ENCODE data around the gene NFKBIZ.

The NFKBIZ gene

DNA sequence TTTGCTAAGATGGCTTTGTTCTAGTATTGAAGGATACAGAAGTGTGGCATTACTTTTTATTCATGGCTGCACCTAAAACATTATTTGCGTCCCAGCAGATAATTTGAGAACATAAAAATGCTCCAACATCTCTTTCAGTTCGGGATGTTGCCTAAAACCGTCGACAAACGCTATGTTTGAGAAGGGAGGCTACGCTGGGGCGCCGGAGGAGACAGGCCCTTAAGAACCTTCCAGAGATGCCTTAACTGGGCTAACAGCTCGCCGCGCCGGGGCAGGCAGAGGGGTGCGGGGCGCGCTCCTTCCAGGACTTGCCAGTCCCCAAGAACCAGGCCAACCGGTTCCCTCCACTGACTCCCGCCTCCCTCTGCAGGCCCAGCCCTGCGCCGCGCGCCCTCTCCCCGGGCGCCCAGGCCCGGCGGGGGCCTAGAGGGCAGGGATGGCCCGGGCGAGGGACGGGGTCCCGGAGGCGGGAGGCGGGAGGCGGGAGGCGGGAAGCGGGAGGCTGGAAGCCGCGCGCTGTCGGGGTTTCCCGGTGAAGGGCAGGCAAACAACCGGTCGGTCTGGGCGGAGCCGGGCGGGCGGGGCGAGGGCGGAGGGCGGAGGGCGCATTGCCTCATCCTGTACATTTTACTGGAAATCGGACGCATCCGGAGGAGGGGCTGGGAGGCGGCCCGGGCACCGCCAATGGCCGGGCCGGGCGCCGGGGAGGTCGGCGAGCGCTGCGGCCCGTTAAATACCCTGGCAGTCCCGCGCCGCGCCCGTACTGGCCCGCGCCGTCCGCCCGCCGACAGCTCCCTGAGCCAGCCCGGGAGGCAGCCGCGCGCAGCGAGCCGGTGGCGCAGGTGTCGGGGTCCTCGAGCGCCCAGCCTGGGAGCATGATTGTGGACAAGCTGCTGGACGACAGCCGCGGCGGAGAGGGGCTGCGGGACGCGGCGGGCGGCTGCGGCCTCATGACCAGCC, at the start of gene NFKBIZ:
TSS of gene NFKBIZ (plus strand) at position 761 of the 960 bp plus-strand sequence. CDS start at position 876, 115 bp downstream.
- peak; percentile 82 to 84 for DNase-seq (ENCODE audit: low read depth in 2 of 2)

DNA sequence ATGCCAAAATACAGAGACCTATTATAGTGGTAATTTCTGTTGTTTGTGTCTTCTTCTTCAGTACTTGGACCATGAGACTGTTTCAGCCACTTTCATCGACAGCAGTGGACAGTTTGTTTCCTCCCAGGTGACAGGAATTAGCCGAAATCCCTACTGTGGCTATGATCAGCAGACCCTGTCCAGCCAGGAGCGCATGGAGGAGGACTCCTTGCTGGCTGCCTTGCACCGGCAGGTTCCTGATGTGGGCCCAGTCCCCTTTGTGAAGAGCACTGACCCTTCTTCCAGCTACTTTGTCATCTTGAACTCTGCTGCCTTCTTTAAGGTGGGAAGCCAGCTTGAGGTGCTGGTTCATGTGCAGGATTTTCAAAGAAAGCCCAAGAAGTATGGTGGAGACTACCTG, 48.1 kb upstream of the NFKBIZ start:
- no peak for DNase-seq (ENCODE audit: low read depth in 2 of 2)

DNA sequence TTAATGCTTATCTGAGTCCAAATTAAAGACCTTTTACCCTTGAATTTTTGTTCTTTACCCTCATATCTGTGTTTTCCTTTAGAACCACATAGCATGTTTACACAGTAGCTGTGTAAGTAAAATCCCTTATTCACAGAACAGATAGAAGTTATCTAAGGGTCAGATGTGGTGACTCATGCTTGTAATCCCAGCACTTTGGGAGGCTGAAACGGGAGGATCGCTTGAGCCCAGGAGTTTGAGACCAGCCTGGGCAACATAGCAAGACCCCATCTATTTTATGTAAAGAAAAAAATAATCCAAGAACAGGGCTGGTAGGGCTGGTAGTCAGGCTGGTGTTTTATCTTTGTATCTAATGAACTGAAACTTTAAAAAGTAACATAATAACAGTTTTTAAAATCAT, 47.1 kb upstream of the NFKBIZ start:
- no peak for DNase-seq (ENCODE audit: low read depth in 2 of 2)

DNA sequence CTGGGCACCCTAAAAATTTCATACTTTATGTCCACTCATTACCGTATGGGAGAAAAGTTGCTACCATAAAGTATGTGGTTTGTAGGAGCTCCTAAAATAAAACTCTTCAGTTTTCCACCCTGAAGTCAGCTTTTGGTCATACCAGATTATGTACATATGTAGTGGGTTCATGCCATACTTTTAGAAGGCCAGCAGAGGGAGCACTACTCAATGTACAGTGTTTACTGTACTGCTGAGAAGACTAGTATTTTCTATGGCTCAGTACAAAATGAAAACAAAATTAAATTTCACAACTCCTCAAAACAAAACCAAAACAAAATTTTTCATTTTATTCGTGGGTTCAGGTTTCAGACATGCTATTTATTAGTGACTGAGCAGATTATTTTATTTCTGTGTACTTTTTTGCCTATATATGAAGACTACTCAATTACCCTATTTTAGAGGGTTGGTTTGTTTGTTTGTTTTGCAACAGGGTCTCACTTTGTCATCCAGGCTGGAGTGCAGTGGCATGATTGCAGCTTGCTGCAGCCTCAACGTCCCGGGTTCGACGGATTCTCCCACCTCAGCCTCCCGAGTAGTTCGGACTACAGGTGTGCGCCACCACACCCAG, 46.0 kb upstream of the NFKBIZ start:
- DNase-seq (ENCODE audit: low read depth in 2 of 2): peak in 1 of 2 donors; percentile 45

- DNase-seq (ENCODE audit: low read depth in 2 of 2): no peak
These were observed 45.4 kb upstream of the NFKBIZ start for GRCh38 chr3:101803939-101804338.

DNA sequence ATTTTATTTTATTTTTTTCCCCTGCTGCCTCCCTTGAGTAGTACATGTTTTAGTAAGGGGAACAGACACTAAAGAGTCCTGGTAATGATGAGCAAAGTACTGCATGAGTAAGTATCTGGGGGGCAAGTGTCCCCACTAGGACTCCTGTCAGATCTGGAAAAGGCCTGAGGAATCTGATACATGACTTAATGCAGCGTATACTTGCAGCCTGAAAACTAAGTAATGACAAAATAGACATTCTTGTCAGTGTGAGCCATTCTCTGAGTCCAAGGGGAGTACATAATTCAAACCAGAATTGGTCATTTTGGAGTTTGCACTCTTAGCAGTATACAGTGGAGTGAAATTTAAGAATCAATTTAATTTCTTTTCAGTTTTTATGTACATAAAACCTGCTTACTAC, 42.8 kb upstream of the NFKBIZ start:
- no peak for DNase-seq (ENCODE audit: low read depth in 2 of 2)

GRCh38 chr3:101807888-101808287, 41.4 kb upstream of the NFKBIZ start:
- DNase-seq (ENCODE audit: low read depth in 2 of 2): no peak

GRCh38 chr3:101809178-101810021, 39.9 kb upstream of the NFKBIZ start:
- DNase-seq (ENCODE audit: low read depth in 2 of 2): no peak

DNA sequence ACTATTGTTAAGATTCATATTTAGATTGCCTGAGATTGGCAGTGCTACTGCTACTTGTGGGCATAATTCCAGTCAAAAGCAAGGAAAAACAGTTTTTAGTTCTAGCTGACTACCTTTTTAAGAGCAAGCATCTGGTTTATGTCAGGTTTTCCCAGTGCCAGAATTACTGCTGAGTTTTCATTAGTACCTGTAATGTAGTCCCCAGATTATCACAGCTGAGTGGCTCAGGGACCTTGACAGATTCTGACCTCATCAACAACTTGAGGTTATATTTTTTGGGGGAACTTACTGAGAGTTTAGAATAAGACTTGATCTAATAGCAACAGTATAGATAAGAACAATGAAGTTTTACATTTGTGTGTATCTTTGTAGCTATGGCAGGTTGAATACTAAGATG, 39.3 kb upstream of the NFKBIZ start:
- DNase-seq (ENCODE audit: low read depth in 2 of 2): no peak

DNA sequence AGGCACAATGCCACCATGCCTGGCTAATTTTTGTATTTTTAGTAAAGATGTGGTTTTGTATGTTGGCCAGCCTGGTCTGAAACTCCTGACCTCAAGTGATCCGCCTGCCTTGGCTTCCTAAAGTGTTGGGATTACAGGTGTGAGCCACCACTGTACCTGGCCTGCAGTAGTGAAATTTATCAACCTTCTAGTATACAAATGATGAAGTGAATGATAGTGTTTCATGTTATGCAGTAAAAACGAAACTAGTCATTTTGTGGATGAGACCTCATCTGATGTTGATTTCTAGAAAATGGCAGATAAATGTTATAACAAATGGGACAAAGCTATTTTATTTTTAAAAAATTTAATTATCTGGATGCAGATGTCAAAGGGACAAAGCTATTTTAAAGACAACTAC, 37.4 kb upstream of the NFKBIZ start:
- no peak for DNase-seq (ENCODE audit: low read depth in 2 of 2)

GRCh38 chr3:101812895-101813294, 36.4 kb upstream of the NFKBIZ start:
- no peak for DNase-seq (ENCODE audit: low read depth in 2 of 2)

DNA sequence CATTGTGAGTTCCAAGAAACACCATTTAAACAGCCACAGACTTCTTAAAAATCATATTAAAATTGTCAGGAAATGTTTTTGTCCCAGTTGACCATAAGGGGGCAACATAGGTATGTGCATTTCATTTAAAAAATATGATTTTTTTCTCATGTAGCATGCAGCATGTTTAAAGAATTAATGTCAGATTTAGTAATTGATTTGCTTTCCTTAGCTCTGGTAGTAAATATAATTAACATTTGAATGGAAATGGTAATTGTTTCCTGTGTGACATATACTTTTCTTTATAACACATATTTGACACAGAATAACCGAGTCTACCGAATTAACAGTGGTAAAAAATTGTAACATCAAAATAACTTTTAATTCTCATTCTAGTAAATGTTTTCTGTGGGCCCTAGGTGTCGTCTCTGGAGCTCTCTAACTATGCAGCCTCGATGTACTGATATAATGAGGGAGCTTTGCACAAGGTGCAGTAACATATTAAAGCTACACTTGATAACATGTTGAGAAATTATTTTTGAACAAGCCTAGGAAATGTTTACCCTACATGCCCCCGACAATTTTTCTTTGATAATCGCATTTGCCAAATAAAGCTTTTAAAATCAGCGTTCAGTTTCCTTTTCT, 35.4 kb upstream of the NFKBIZ start:
- no peak for DNase-seq (ENCODE audit: low read depth in 2 of 2)

GRCh38 chr3:101814835-101815234, 34.5 kb upstream of the NFKBIZ start:
- DNase-seq (ENCODE audit: low read depth in 2 of 2): no peak

- no peak for DNase-seq (ENCODE audit: low read depth in 2 of 2)
These were observed 32.8 kb upstream of the NFKBIZ start for GRCh38 chr3:101816215-101817149.

- no peak for DNase-seq (ENCODE audit: low read depth in 2 of 2)
These were observed 31.3 kb upstream of the NFKBIZ start for GRCh38 chr3:101817992-101818391.

- no peak for DNase-seq (ENCODE audit: low read depth in 2 of 2)
These were observed 29.6 kb upstream of the NFKBIZ start for GRCh38 chr3:101819649-101820206.

DNA sequence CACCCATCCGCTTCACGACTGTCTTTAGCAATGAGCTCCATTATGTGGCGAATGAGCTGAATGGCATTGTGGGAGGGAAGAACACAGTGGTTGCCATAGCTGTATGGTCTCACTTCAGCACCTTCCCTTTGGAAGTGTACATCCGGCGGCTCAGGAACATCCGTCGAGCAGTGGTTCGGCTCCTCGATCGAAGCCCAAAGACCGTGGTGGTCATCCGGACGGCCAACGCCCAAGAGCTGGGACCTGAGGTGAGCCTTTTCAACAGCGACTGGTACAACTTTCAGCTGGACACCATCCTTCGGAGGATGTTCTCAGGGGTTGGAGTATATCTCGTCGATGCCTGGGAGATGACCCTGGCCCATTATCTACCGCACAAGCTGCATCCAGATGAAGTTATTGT, 27.8 kb upstream of the NFKBIZ start:
- no peak for DNase-seq (ENCODE audit: low read depth in 2 of 2)

DNA sequence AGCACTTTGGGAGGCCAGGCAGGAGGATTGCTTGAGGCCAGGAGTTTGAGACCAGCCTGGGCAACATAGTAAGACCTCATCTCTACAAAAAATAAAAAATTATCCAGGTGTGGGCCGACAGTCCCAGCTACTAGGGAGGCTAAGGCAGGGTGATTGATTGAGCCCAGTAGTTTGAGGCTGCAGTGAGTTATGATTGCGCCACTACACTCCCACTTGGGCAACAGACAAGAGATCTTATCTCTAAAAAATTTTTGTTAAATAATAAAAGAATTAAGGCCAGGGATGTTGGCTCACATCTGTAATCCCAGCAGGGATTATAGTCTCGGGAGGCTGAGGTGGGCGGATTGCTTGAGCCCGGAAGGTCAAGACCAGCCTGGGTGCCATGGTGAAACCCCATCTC, 25.8 kb upstream of the NFKBIZ start:
- no peak for DNase-seq (ENCODE audit: low read depth in 2 of 2)

- DNase-seq (ENCODE audit: low read depth in 2 of 2): no peak
These were observed 24.6 kb upstream of the NFKBIZ start for GRCh38 chr3:101824702-101825101.

DNA sequence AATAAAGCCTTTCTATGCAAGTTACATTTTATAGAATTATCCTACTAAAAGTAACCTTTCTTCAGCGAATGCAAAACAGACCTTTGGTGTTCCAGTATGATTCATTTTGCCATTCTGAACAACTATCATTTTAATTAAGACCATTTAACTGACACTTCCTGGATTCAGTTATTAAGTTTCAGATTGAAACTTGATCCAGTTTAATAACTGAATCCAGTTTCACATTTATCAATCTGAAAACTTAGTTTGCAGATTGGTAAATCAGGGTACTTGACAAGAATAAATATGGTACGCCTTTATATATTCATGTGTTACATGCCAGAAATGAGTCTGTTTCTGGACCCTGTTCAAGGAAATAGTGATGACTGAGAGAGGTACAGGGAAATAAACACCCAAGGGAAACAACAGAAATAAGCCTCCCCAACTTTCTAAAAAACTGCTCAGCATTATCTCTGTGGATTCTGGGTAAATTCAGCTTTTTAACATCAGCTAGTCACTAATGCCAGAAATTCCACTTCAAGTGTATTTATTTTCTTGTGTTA, 23.3 kb upstream of the NFKBIZ start:
- no peak for DNase-seq (ENCODE audit: low read depth in 2 of 2)

Measured in activated CD8-positive, alpha-beta memory T cell treated with anti-CD3 and anti-CD28 coated beads for 4 hours (primary cell).